Smooth muscle cell (in vitro differentiated cells): Measurements from ENCODE around the gene EQTN. TPM values are rescaled to one million over a fixed set of nuclear protein-coding genes. Genes with fewer than 3 reads are reported as not detected.

Experiments
- DNase-seq: peaks from one replicate; lab custom pipeline; 2025; ENCODE audit not compliant: unreplicated experiment; lab: John Stamatoyannopoulos, UW
- H2AFZ ChIP-seq: fragments of 200-600 bp; sonication (generic); 2 replicates; pipeline ENCODE4 v1.6.0; 2016; ENCODE audit warnings: antibody characterized with exemption, low read depth, mild to moderate bottlenecking
- H3F3A ChIP-seq: fragments of 200-600 bp; sonication (generic); 2 replicates; pipeline ENCODE4 v1.6.0; 2017; ENCODE audit warnings: antibody characterized with exemption, low read depth
- H3K27ac ChIP-seq: fragments of 200-600 bp; sonication (generic); 2 replicates; pipeline ENCODE4 v1.5.1; 2016; ENCODE audit warnings: low read depth, mild to moderate bottlenecking
- H3K27me3 ChIP-seq: fragments of 200-600 bp; sonication (generic); 2 replicates; pipeline ENCODE4 v1.6.1; 2016; ENCODE audit warnings: low read depth, mild to moderate bottlenecking
- H3K36me3 ChIP-seq: fragments of 200-600 bp; sonication (generic); 2 replicates; pipeline ENCODE4 v1.5.1; 2016; ENCODE audit warnings: low read depth
- H3K4me1 ChIP-seq: fragments of 200-600 bp; sonication (generic); 2 replicates; pipeline ENCODE4 v1.5.1; 2016; ENCODE audit warnings: low read depth
- H3K4me2 ChIP-seq: fragments of 200-600 bp; sonication (generic); 2 replicates; pipeline ENCODE4 v1.6.0; 2016; ENCODE audit warnings: mild to moderate bottlenecking
- H3K4me3 ChIP-seq: fragments of 200-600 bp; sonication (generic); 2 replicates; pipeline ENCODE4 v1.5.1; 2016; ENCODE audit warnings: mild to moderate bottlenecking
- H3K79me2 ChIP-seq: fragments of 200-600 bp; sonication (generic); 2 replicates; pipeline ENCODE4 v1.6.0; 2016; ENCODE audit warnings: low read depth, mild to moderate bottlenecking
- H3K9ac ChIP-seq: fragments of 200-600 bp; sonication (generic); 2 replicates; pipeline ENCODE4 v1.6.0; 2016; ENCODE audit warnings: low read depth
- H3K9me3 ChIP-seq: fragments of 200-600 bp; sonication (generic); replicated peaks from 2 replicates; pipeline ENCODE4 v1.5.1; 2016; ENCODE audit warnings: low read depth
- H4K20me1 ChIP-seq: fragments of 200-600 bp; sonication (generic); 2 replicates; pipeline ENCODE4 v1.6.0; 2016; ENCODE audit warnings: low read depth
- CTCF ChIP-seq: fragments of 200-600 bp; sonication (generic); IDR thresholded peaks from 2 replicates; pipeline ENCODE4 v1.5.1; 2017; ENCODE audit warnings: borderline replicate concordance, mild to moderate bottlenecking, antibody characterized with exemption; ENCODE audit not compliant: insufficient read depth, poor library complexity, severe bottlenecking
- WGBS: methylation state at CpG from one replicate; pipeline ENCODE4 v1.1.7; 2016; ENCODE audit warnings: low lambda C conversion rate; 5-methylcytosine and 5-hydroxymethylcytosine counted together
- polyA plus RNA-seq: library from polyadenylated mRNA; unstranded; fragments of >200 nt; fragmentation: Nextera tagmentation; extraction: Ambion mirVana; gene quantifications from 2 replicates; pipeline ENCODE4 v1.2.1, GENCODE V29; 2016
- total RNA-seq: library from RNA; depleted of rRNA; stranded (reverse); fragments of >200 nt; gene quantifications from 2 replicates; pipeline ENCODE4 v1.2.3, GENCODE V29; 2014

Gene EQTN
- total and polyA plus RNA-seq, 2 experiments from 2014 or later, result not detected

- Histone ChIP-seq H3K79me2 (no peaks in the 10 kb centered on the region), H3K36me3 (no peaks in the 10 kb centered on the region), H3K9ac (no peak overlapping the region), H3K27me3 (no peaks in the 10 kb centered on the region), H2AFZ (no peak overlapping the region), H3K9me3 (no peaks in the 10 kb centered on the region), H3K4me1 (no peaks in the 10 kb centered on the region), H3K27ac (no peak overlapping the region), H3K4me3 (no peak overlapping the region), H3K4me2 (no peak overlapping the region), H3F3A (no peaks in the 10 kb centered on the region), H4K20me1 (no peaks in the 10 kb centered on the region)
- 70% methylated on average over 4 of the region's 4 CpGs for WGBS
- no peak for TF ChIP-seq CTCF
- DNase-seq, result no peak
These were observed 35.3 kb downstream of the EQTN start for GRCh38 chr9:27261517-27262211.

GRCh38 chr9:27260789-27261516 lies 36.0 kb downstream of the EQTN start:
- Histone ChIP-seq H2AFZ (no peak overlapping the region), H3K36me3 (no peaks in the 10 kb centered on the region), H3K9ac (no peak overlapping the region), H3K4me2 (no peak overlapping the region), H4K20me1 (no peaks in the 10 kb centered on the region), H3K4me3 (no peak overlapping the region), H3K9me3 (no peaks in the 10 kb centered on the region), H3K79me2 (no peaks in the 10 kb centered on the region), H3K4me1 (no peaks in the 10 kb centered on the region), H3K27ac (no peak overlapping the region), H3K27me3 (no peaks in the 10 kb centered on the region), H3F3A (no peaks in the 10 kb centered on the region)
- WGBS, result 88% methylated on average over 8 of the region's 8 CpGs
- no peak for TF ChIP-seq CTCF
- no peak for DNase-seq

- Histone ChIP-seq H3K9ac (no peak overlapping the region), H3K27ac (no peak overlapping the region), H2AFZ (no peak overlapping the region), H3K27me3 (no peaks in the 10 kb centered on the region), H4K20me1 (no peaks in the 10 kb centered on the region), H3K79me2 (no peaks in the 10 kb centered on the region), H3K4me3 (no peak overlapping the region), H3K36me3 (no peaks in the 10 kb centered on the region), H3F3A (no peaks in the 10 kb centered on the region), H3K9me3 (no peaks in the 10 kb centered on the region), H3K4me2 (no peak overlapping the region), H3K4me1 (no peaks in the 10 kb centered on the region)
- 95% methylated on average over 7 of the region's 7 CpGs for whole genome bisulfite sequencing
- no peak for DNase-seq
- no peak for TF ChIP-seq CTCF
These were observed 38.3 kb downstream of the EQTN start for GRCh38 chr9:27258662-27259061.
